HEK293 (cell line): ENCODE measurements around the gene ERH.
A peak's percentile ranks its signal among the peaks of the same experiment; 100 is the strongest.

Experiments used
- CTCF ChIA-PET: fragments of 350-600 bp; formaldehyde crosslinking; extraction: SDS; loops from one replicate; lab custom pipeline; 2021; ENCODE audit warnings: antibody characterized with exemption; lab: Yijun Ruan, JAX
- POLR2A ChIA-PET: fragments of 300-600 bp; formaldehyde crosslinking; extraction: SDS; loops from one replicate; lab custom pipeline; 2020; ENCODE audit warnings: antibody characterized with exemption, inconsistent platforms; lab: Yijun Ruan, JAX
- H3K27ac ChIP-seq: fragments of 200-500 bp; sonication (Bioruptor generic); 2 replicates; pipeline ENCODE4 v1.5.1; 2014; ENCODE audit warnings: low read depth, low read length, control low read depth, inconsistent platforms; ENCODE audit errors: extremely low read depth
- H3K36me3 ChIP-seq, 2 experiments: fragments of 200-500 bp in 1 of 2; sonication (Bioruptor generic) in 1 of 2; 1 replicate in 1 of 2; 2 replicates in 1 of 2; pipeline ENCODE4 v1.5.1; 2014 to 2017; ENCODE audit warnings: inconsistent platforms in 2 of 2, low read length in 2 of 2; ENCODE audit not compliant: control insufficient read depth in 2 of 2, insufficient read depth in 1 of 2
- H3K4me1 ChIP-seq: fragments of 200-500 bp; sonication (Bioruptor generic); 2 replicates; pipeline ENCODE4 v1.5.1; 2014; ENCODE audit warnings: mild to moderate bottlenecking, low read length, inconsistent platforms; ENCODE audit not compliant: control insufficient read depth, insufficient read depth
- H3K4me3 ChIP-seq: 2 replicates; pipeline ENCODE4 v1.5.1; 2011; ENCODE audit warnings: low read depth, mild to moderate bottlenecking, control low read depth, low read length, moderate library complexity
- H3K9me3 ChIP-seq: fragments of 200-500 bp; sonication (Bioruptor generic); 2 replicates; pipeline ENCODE4 v1.5.1; 2014; ENCODE audit warnings: low read depth, low read length, inconsistent platforms; ENCODE audit not compliant: control insufficient read depth, insufficient read depth
- FEZF1 ChIP-seq: fragments of 450-650 bp; formaldehyde crosslinking; IDR thresholded peaks from 2 replicates; pipeline ENCODE4 v1.5.1; 2016; ENCODE audit warnings: missing biosample characterization, missing genetic modification characterization
- OVOL3 ChIP-seq: fragments of 450-650 bp; formaldehyde crosslinking; IDR thresholded peaks from 2 replicates; pipeline ENCODE4 v1.5.1; 2016; ENCODE audit warnings: missing biosample characterization, missing genetic modification characterization
- PRDM10 ChIP-seq: fragments of 450-650 bp; formaldehyde crosslinking; IDR thresholded peaks from 2 replicates; pipeline ENCODE4 v1.5.1; 2016; ENCODE audit warnings: missing biosample characterization, missing genetic modification characterization
- PRDM2 ChIP-seq: fragments of 450-650 bp; formaldehyde crosslinking; IDR thresholded peaks from 2 replicates; pipeline ENCODE4 v1.5.1; 2016; ENCODE audit warnings: missing biosample characterization, missing genetic modification characterization, borderline replicate concordance
- SP7 ChIP-seq: fragments of 450-650 bp; formaldehyde crosslinking; IDR thresholded peaks from 2 replicates; pipeline ENCODE4 v1.5.1; 2016; ENCODE audit warnings: missing biosample characterization, missing genetic modification characterization
- ZBTB11 ChIP-seq: fragments of 450-650 bp; formaldehyde crosslinking; conservative IDR thresholded peaks from 2 replicates; pipeline ENCODE4 v1.5.1; 2016; ENCODE audit warnings: low read depth, missing biosample characterization, missing genetic modification characterization
- ZBTB21 ChIP-seq: fragments of 450-650 bp; formaldehyde crosslinking; IDR thresholded peaks from 2 replicates; pipeline ENCODE4 v1.5.1; 2017; ENCODE audit warnings: missing biosample characterization, missing genetic modification characterization
- ZFP3 ChIP-seq: fragments of 450-650 bp; formaldehyde crosslinking; IDR thresholded peaks from 2 replicates; pipeline ENCODE4 v1.5.1; 2016; ENCODE audit warnings: low read depth, missing biosample characterization, missing genetic modification characterization
- ZNF10 ChIP-seq: fragments of 450-650 bp; formaldehyde crosslinking; IDR thresholded peaks from 2 replicates; pipeline ENCODE4 v1.5.1; 2017; ENCODE audit warnings: missing biosample characterization, missing genetic modification characterization
- ZNF2 ChIP-seq: fragments of 450-650 bp; formaldehyde crosslinking; IDR thresholded peaks from 2 replicates; pipeline ENCODE4 v1.5.1; 2016; ENCODE audit warnings: missing biosample characterization, missing genetic modification characterization
- ZNF426 ChIP-seq: fragments of 450-650 bp; formaldehyde crosslinking; IDR thresholded peaks from 2 replicates; pipeline ENCODE4 v1.5.1; 2017; ENCODE audit warnings: missing biosample characterization, missing genetic modification characterization, mild to moderate bottlenecking, inconsistent platforms, moderate library complexity
- ZNF530 ChIP-seq: fragments of 450-650 bp; formaldehyde crosslinking; IDR thresholded peaks from 2 replicates; pipeline ENCODE4 v1.5.1; 2016; ENCODE audit warnings: low read depth, missing biosample characterization, missing genetic modification characterization
- ZNF571 ChIP-seq: fragments of 450-650 bp; formaldehyde crosslinking; IDR thresholded peaks from 2 replicates; pipeline ENCODE4 v1.5.0; 2017; ENCODE audit warnings: missing biosample characterization, missing genetic modification characterization
- ZNF610 ChIP-seq: fragments of 450-650 bp; formaldehyde crosslinking; IDR thresholded peaks from 2 replicates; pipeline ENCODE4 v1.5.1; 2016; ENCODE audit warnings: missing biosample characterization, missing genetic modification characterization, borderline replicate concordance

The ERH gene

GRCh38 chr14:69439521-69440270 lies 41.6 kb upstream of the ERH start (continued):
- TF ChIP-seq ZBTB11 (tag by site-specific recombination) (no peak), PRDM10 (tag by site-specific recombination) (peak; percentile 46; the same call in 1 of the 2 replicates), ZFP3 (no peak), PRDM2 (tag by site-specific recombination) (no peak), FEZF1 (tag by site-specific recombination) (no peak), ZNF2 (tag by site-specific recombination) (no peak), ZNF530 (no peak), SP7 (tag by site-specific recombination) (peak; percentile 78)
- TF ChIP-seq, all 188 proteins: peak for 2

- CTCF ChIA-PET, result interaction anchor here (1.2 kb wide), 1 partner anchor 28 kb away, joined by 4 read pairs; no protein-coding TSS in a partner anchor
- Histone ChIP-seq H3K9me3 (no peaks in the 10 kb centered on the region; the same call in 1 of the 2 replicates), H3K4me1 (no peaks in the 10 kb centered on the region)
- POLR2A ChIA-PET, result no interaction called here
- no peak for TF ChIP-seq ZNF571 (tag by site-specific recombination)
- no peak for TF ChIP-seq ZNF426 (tag by site-specific recombination)
- no peak for TF ChIP-seq OVOL3 (tag by site-specific recombination)
- no peak for TF ChIP-seq ZNF10
- TF ChIP-seq ZBTB21, result no peak
- no peak for TF ChIP-seq ZNF610 (tag by site-specific recombination)
- TF ChIP-seq, all 188 proteins: peak for 0
- H3K4me3 ChIP-seq, result no peak overlapping the region
- peaks cover 0 to 12% of the 10 kb centered on the region in 2 experiments; a peak in 1 of 3 replicates for H3K36me3 ChIP-seq
- H3K27ac ChIP-seq, result no peak overlapping the region
Measured at GRCh38 chr14:69432364-69432763, 34.3 kb upstream of the ERH start.
